Neural crest cell (in vitro differentiated cells): ENCODE data around the gene SH2D4B. TPM values are rescaled to one million over a fixed set of nuclear protein-coding genes. Genes with fewer than 3 reads are reported as not detected.

ENCODE experiments used
- DNase-seq: peaks from one replicate; pipeline ENCODE4 v3.0.0; 2021; ENCODE audit warnings: low read depth, mixed read lengths, low spot score
- H3K27ac Mint-ChIP-seq: one replicate; pipeline ENCODE4 v1.8.0; 2021; ENCODE audit warnings: mild to moderate bottlenecking, mixed read lengths; ENCODE audit not compliant: unreplicated experiment
- H3K27me3 Mint-ChIP-seq: 2 replicates; pipeline ENCODE4 v1.8.0; 2021; ENCODE audit warnings: low read depth, mild to moderate bottlenecking, mixed read lengths
- H3K36me3 Mint-ChIP-seq: 2 replicates; pipeline ENCODE4 v1.8.0; 2021; ENCODE audit warnings: low read depth, mild to moderate bottlenecking, mixed read lengths
- H3K4me1 Mint-ChIP-seq: 2 replicates; pipeline ENCODE4 v1.8.0; 2021; ENCODE audit warnings: mixed read lengths
- H3K4me3 Mint-ChIP-seq: one replicate; pipeline ENCODE4 v1.8.0; 2021; ENCODE audit warnings: mild to moderate bottlenecking, mixed read lengths
- H3K9me3 Mint-ChIP-seq: 2 replicates; pipeline ENCODE4 v1.8.0; 2021; ENCODE audit warnings: mixed read lengths
- total RNA-seq: library from RNA; stranded (reverse); gene quantifications from 2 replicates; pipeline ENCODE4 v1.2.1, GENCODE V29; 2021
- TF ChIP-seq, protein P1 (sequence below): fragments of 200-600 bp; sonication (generic); conservative IDR thresholded peaks from 2 replicates; pipeline ENCODE4 v1.5.0; 2021; ENCODE audit warnings: antibody characterized with exemption, mild to moderate bottlenecking

Gene SH2D4B
- total RNA-seq, 1 donor from 2014 or later: 0.09 TPM

- TF ChIP-seq, protein P1, sequence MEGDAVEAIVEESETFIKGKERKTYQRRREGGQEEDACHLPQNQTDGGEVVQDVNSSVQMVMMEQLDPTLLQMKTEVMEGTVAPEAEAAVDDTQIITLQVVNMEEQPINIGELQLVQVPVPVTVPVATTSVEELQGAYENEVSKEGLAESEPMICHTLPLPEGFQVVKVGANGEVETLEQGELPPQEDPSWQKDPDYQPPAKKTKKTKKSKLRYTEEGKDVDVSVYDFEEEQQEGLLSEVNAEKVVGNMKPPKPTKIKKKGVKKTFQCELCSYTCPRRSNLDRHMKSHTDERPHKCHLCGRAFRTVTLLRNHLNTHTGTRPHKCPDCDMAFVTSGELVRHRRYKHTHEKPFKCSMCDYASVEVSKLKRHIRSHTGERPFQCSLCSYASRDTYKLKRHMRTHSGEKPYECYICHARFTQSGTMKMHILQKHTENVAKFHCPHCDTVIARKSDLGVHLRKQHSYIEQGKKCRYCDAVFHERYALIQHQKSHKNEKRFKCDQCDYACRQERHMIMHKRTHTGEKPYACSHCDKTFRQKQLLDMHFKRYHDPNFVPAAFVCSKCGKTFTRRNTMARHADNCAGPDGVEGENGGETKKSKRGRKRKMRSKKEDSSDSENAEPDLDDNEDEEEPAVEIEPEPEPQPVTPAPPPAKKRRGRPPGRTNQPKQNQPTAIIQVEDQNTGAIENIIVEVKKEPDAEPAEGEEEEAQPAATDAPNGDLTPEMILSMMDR: no peak
Observed at GRCh38 chr10:80502621-80503583, 34.8 kb upstream of the SH2D4B start.

GRCh38 chr10:80503584-80504157 is 34.0 kb upstream of the SH2D4B start:
- Mint-ChIP-seq H3K4me3 (no peak overlapping the region), H3K27me3 (no peaks in the 10 kb centered on the region), H3K36me3 (peaks cover 8% of the 10 kb centered on the region), H3K27ac (peak overlapping the region; percentile 59), H3K4me1 (peaks cover 78% of the 10 kb centered on the region), H3K9me3 (no peaks in the 10 kb centered on the region)
- TF ChIP-seq, protein P1: no peak
- DNase-seq: no peak

More at GRCh38 chr10:80502621-80503583, 34.8 kb upstream of the SH2D4B start:
- DNase-seq: no peak
- Mint-ChIP-seq H3K4me3 (peak overlapping the region; percentile 48), H3K9me3 (no peaks in the 10 kb centered on the region), H3K4me1 (peaks cover 81% of the 10 kb centered on the region), H3K27me3 (no peaks in the 10 kb centered on the region), H3K36me3 (peaks cover 8% of the 10 kb centered on the region), H3K27ac (peak overlapping the region; percentile 68)

GRCh38 chr10:80504158-80504811 is 33.4 kb upstream of the SH2D4B start:
- Mint-ChIP-seq H3K4me3 (no peak overlapping the region), H3K4me1 (peaks cover 74% of the 10 kb centered on the region), H3K9me3 (no peaks in the 10 kb centered on the region), H3K27ac (peak overlapping the region; percentile 87), H3K27me3 (no peaks in the 10 kb centered on the region), H3K36me3 (peaks cover 8% of the 10 kb centered on the region)
- DNase-seq: no peak
- TF ChIP-seq, protein P1: no peak

- no peaks in the 10 kb centered on the region for H3K27me3 Mint-ChIP-seq
- H3K4me3 Mint-ChIP-seq: no peak overlapping the region
- peaks cover 8% of the 10 kb centered on the region for H3K36me3 Mint-ChIP-seq
- H3K9me3 Mint-ChIP-seq: no peaks in the 10 kb centered on the region
- DNase-seq: no peak
- peak overlapping the region; percentile 87 for H3K27ac Mint-ChIP-seq
- peaks cover 74% of the 10 kb centered on the region for H3K4me1 Mint-ChIP-seq
- TF ChIP-seq, protein P1: no peak
Observed at GRCh38 chr10:80504897-80505465, 32.7 kb upstream of the SH2D4B start.

DNA sequence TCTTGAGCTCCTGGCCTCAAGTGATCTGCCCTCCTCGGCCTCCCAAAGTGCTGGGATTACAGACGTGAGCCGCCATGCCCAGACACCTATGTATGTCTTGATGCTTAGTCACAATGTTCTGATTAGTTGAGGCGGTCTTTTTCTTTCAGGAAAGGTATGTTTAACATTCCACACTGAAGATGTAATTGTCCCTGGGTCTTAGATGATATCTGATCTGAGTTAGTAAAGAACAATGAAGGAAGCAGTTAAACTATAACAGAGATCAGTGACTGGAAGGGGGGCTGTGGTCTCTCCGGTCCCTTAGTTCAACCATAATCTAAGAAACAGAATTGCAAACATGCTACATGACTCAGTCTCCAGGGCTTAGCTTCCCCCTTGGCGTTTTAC is 31.5 kb upstream of the SH2D4B start:
- no peak for DNase-seq
- Mint-ChIP-seq H3K4me1 (peaks cover 69% of the 10 kb centered on the region), H3K27ac (no peak overlapping the region), H3K27me3 (no peaks in the 10 kb centered on the region), H3K9me3 (no peaks in the 10 kb centered on the region), H3K36me3 (peaks cover 6% of the 10 kb centered on the region), H3K4me3 (no peak overlapping the region)
- TF ChIP-seq, protein P1: no peak
